K562 (cell line): ENCODE results near the gene OR7A10. TPM values are rescaled to one million over a fixed set of nuclear protein-coding genes. Genes with fewer than 3 reads are reported as not detected.

Source experiments
- CBFB ChIP-seq: sonication (generic); formaldehyde crosslinking; IDR thresholded peaks from 2 replicates; pipeline ENCODE4 v1.4.0; 2020; ENCODE audit warnings: mild to moderate bottlenecking, missing genetic modification reagents
- CREB3 ChIP-seq: fragments of 450-650 bp; conservative IDR thresholded peaks from 2 replicates; pipeline ENCODE4 v1.6.1; 2016; ENCODE audit warnings: missing genetic modification characterization, low read depth, mild to moderate bottlenecking, missing compliant biosample characterization, moderate library complexity
- HMGN3 ChIP-seq: IDR thresholded peaks from 2 replicates; pipeline ENCODE4 v1.6.1; 2011; ENCODE audit warnings: borderline replicate concordance, low read depth, mild to moderate bottlenecking, mixed read lengths, low read length; ENCODE audit not compliant: insufficient read length; ENCODE audit errors: extremely low read depth
- LCOR ChIP-seq: sonication (generic); formaldehyde crosslinking; IDR thresholded peaks from 2 replicates; pipeline ENCODE4 v1.8.0; 2022; ENCODE audit warnings: mild to moderate bottlenecking, missing genetic modification reagents
- MLX ChIP-seq, 2 experiments: fragments of 450-650 bp in 1 of 2; sonication (generic) in 1 of 2; formaldehyde crosslinking; conservative IDR thresholded peaks; 2 replicates each; pipeline versions ENCODE4 v1.4.0 to v1.8.1; 2020 to 2022; ENCODE audit warnings: mild to moderate bottlenecking in 1 of 2, missing genetic modification reagents in 1 of 2
- POLR2H ChIP-seq: IDR thresholded peaks from 2 replicates; pipeline ENCODE4 v1.6.1; 2016; ENCODE audit warnings: missing genetic modification characterization, low read depth, mild to moderate bottlenecking, control low read depth, missing compliant biosample characterization, moderate library complexity
- RBBP5 ChIP-seq: fragments of 200-600 bp; sonication (generic); IDR thresholded peaks from 2 replicates; pipeline ENCODE4 v1.6.1; 2012; ENCODE audit warnings: borderline replicate concordance, mild to moderate bottlenecking, low read length, control low read depth, inconsistent platforms; ENCODE audit not compliant: insufficient read depth, poor library complexity, severe bottlenecking
- SMAD3 ChIP-seq: fragments of 450-650 bp; formaldehyde crosslinking; conservative IDR thresholded peaks from 2 replicates; pipeline ENCODE4 v1.4.0; 2020; ENCODE audit warnings: mild to moderate bottlenecking
- XRCC4 ChIP-seq: IDR thresholded peaks from one replicate; pipeline ENCODE4 v1.6.1; 2011; ENCODE audit not compliant: insufficient read depth, insufficient read length; ENCODE audit errors: extremely low read depth
- ZNF280B ChIP-seq: fragments of 250-450 bp; sonication (Bioruptor Pico); IDR thresholded peaks from 2 replicates; pipeline ENCODE4 v1.5.1; 2021; ENCODE audit warnings: mild to moderate bottlenecking
- ZNF449 ChIP-seq: fragments of 250-450 bp; sonication (Bioruptor Pico); IDR thresholded peaks from 2 replicates; pipeline ENCODE4 v1.8.0; 2022; ENCODE audit warnings: moderate library complexity, mild to moderate bottlenecking, inconsistent platforms
- polyA plus RNA-seq, 8 experiments: library from polyadenylated mRNA; depleted of rRNA in 4 of 8; stranded (reverse) in 5 of 8; unstranded in 3 of 8; fragments of >200 nt; fragmentation: Nextera tagmentation in 2 of 8; fragmentation: Illumina TruSeq in 1 of 8; extraction: Ambion mirVana in 2 of 8; extraction: Trizol in 1 of 8; gene quantifications; 2 replicates each; pipeline versions ENCODE4 v1.2.1 to v1.2.3, GENCODE V29; 2011 to 2014; ENCODE audit warnings: inconsistent platforms in 1 of 8, missing spikeins in 1 of 8
- total RNA-seq, 7 experiments: library from RNA; depleted of rRNA in 6 of 7; stranded (reverse); fragments of >200 nt in 6 of 7; fragmentation: Illumina TruSeq in 2 of 7; extraction: Trizol in 2 of 7; gene quantifications; 2 replicates each; pipeline versions ENCODE4 v1.2.1 to v1.2.3, GENCODE V29; 2011 to 2021; ENCODE audit warnings: low replicate concordance in 1 of 7

The OR7A10 gene
- total and polyA plus RNA-seq, 9 of the 15 experiments (the other 6 are each of a cell fraction or from before 2014, with no cell fraction given) = not detected

GRCh38 chr19:14890643-14891379 is 42.1 kb upstream of the OR7A10 start (continued):
- TF ChIP-seq ZNF449 (CRISPR knock-in tag) (no peak), MLX (CRISPR knock-in tag; conservative IDR thresholded peaks at IDR 0.05) (no peak), CREB3 (no peak), ZNF280B (no peak), POLR2H (tag) (no peak), CBFB (CRISPR knock-in tag) (no peak), HMGN3 (peak; percentile 81), SMAD3 (no peak), XRCC4 (no peak), RBBP5 (peak; percentile 48), LCOR (no peak)
